SK-N-DZ (cell line): ENCODE results near the gene WIZ.

Source experiments
- DNase-seq: peaks from one replicate; pipeline ENCODE4 v3.0.0-alpha.2; 2015; ENCODE audit warnings: low spot score

The WIZ gene

DNA sequence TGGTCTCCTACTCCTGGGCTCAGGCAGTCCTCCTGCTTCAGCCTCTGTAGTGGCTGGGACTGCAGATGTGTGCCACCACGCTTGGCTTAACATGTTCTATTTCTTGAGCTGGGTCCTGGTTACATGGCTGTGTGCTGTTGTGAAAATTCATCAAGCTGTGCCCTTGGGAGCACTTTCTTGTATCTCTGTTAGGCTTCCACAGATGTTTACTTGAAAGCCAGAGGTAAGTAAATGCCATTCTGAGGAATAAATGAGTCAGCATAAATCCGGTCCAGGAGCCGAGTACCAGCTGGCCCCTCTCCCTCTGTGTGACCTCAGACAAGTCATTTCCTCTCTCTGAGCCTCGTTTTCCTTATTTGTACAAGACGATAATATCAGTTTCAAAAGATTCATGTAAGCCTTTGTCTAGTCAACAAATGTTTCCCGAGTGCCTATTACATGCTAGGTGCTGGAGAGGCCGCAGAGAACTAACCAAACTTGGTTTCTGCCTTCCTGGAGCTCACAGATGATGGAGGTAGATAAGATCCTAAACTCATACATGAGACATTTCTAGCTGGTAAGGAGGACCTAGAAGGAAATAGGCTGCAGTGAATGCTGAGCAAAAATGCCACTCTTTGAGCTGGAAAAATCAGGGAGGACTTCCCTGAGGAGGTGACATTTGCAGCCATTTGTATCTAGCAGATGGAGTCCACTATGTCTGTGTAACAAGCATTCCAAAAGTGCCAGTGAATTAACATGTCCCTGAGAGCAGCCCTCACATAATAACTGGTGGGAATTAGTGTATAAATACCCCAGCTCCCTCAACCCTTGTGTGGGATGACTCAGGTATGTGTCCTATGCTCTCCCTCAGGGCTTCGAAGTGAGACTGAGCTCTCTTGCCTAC, 17.3 kb upstream of the WIZ start:
- no peak for DNase-seq

DNA sequence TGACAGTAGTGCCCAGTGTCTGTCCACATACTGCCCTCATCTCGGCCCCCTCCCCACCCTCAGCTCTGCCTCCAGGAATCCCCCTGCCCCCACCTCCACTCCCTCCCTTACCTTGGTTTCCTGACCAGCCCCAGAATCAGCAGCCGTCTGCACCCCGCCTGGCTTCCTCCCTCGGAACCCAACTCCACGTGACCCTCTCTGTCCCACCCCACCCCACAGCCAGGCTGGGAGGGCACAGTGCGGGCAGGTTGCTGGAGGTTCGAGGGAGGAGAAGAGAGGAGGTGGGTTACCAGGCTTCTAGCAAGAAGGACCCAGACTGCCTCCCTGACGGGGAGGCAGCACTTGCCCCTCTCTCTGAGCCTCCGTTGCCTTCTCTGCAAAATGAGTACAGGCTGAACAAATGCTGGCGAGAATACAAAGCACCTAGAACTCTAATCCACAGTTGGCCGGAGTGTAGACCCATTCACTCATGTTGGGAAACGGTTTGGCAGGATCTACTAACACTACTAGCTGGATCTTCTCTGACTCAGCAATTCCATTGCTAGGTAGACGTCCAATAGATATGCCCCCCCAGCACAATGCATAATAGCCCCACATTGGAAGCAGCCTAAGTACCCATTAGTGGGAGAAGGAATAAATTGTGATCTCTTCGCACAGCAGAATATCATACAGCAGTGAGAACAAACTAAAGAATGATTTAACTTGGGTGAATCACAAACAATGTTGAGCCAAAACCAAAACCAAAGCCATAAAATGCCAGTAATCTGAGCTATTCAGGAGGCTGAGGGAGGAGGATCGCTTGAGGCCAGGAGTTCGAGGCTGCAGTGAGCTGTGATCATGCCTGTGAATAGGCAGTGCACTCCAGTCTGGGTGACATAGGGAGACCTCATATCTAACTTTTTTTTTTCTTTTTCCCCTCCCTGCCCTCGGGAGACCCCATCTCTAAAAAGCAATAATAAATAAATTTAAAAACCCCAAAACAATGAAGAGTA, 14.9 kb upstream of the WIZ start, which contains the start of gene RASAL3:
TSS of gene RASAL3 (minus strand) at position 151 of the 992 bp plus-strand sequence. CDS start 186 bp downstream, outside the sequence.
- DNase-seq, result no peak

DNA sequence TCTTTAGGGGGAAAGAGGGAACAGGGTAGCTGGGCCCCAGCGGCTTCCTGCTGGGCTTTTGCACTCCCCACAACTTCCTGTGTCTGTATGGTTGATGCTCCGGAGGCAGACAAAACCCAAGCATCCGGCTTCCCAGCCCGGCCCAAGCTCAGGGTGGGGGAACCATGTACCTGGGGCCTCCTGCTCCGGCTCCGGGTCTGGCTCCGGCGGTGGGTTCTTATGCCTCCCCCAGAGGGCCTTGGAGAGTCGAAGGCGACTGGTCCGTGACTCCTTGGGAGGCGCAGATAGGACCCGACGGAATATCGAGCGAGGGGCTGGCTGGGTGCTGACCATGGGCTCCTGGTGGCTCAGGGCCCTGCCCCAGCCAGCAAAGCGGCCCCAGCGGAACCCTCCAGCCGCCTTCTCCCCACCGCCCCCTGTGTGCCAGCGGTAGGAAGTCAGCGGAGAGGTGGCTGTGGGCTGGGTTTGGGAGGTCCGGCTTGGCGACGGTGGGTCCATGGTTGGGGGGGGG, 14.2 kb upstream of the WIZ start:
- no peak for DNase-seq

- DNase-seq, result no peak
Measured at GRCh38 chr19:15461694-15462093, 11.9 kb upstream of the WIZ start.

DNA sequence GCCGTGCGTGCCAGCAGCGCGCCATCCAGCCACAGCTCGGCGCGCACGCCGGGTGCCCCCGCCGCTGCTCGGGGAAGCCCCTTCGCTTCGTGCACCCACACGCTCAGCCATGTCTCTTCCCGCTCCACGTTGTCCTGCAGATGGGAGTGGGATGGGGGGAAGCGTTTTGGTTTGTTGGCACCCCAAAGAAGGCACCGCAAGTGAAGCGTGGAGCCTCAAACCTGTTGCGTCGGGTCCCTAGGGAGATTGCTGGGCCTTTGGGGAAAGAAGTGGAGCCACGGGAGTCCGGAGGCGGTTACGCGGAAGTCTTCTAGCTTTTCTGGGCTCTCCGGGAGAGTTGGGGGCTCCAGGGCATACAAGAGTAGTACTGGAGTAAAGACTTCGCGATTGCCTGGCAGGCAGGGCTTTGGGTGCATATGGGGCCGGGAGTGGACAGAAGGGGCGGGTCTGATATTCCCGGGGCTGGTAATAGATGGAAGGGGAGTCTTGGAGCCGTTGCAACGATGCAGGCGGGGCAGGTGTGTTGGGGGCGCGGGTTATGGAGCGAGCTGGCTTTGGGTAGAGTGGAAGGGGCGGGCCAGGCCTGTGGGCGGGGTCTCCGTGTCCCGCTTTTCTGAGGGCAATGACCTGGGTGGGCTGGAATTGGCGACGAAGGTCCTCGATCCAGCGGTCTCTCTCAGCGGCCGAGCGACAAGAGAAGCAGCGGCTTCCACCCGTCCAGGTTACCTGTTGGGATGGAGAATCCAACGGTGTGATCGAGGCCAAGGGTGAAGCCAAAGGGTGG, 8.1 kb upstream of the WIZ start:
- no peak for DNase-seq

DNA sequence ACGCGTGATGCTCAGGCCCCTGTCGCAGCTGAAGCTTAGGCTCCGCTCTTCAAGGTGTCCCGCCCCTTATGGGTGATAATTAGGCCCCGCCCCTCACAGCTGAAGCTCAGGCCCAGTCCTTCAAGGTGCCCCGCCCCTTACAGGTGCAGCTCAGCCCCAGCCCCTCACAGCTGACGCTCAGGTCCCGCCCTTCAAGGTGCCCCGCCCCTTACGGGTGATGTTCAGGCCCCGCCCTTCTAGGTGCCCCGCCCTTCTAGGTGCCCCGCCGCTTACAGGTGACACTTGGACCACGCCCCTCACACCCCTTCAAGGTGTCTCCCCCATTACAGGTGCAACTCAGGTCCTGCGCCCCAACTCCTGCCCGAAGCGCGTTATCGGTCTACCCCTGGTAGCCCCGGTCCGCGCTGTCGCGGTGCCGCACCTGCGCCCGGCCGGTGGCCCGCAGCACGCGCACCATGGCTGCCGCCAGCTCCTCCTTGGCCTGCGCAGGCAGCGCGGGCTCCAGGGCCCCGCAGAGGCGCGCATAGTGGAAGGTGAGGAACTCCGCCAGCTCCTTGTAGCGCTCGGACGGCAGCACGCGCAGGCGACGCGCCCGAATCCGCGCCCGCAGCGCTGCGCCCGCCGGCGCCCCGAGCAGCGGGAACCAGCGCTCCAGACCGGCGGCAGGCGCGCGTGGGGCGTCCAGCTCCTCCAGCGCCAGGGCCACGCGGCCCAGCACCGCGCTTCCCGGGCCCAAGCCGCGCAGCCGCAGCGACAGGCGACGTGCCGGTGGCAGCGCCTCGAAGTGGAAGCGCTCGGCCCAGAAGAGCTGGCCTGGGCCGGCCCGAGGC, 7.3 kb upstream of the WIZ start:
- DNase-seq, result no peak

- DNase-seq, result no peak
Measured at GRCh38 chr19:15456441-15456840, 6.7 kb upstream of the WIZ start.

- no peak for DNase-seq
Measured at GRCh38 chr19:15455996-15456395, 6.2 kb upstream of the WIZ start.

GRCh38 chr19:15453906-15454860, 4.4 kb upstream of the WIZ start:
- no peak for DNase-seq

DNA sequence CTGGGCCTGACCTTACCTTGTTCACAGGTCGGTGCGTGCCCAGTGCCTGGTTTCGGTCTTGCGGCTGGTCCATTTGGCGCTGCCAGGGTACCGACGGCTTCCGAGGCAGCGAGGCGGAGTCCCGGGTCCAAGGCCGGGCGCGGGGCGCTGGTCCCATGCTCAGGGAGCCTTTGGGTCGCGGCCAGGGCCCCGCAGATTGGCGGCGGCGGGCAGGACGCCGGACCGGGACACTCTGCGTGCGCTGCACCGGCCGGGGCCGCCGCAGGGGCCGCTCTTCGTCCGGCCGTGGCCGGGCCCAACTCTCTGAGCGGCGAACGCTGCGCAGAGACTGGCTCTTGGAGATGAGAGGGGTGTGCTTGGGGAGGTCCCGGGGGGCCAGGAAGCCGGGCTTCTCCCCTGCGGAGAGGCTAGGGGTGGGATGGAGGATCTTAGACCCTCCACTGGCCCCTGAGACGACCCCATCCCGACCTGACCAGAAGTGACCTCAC, 3.4 kb upstream of the WIZ start:
- DNase-seq, result no peak

GRCh38 chr19:15452111-15453047, 2.6 kb upstream of the WIZ start:
- peak; percentile 81 for DNase-seq

- no peak for DNase-seq
Measured at GRCh38 chr19:15450528-15450890, 753 bp upstream of the WIZ start.

GRCh38 chr19:15448778-15449619, 757 bp downstream of the WIZ start:
- peak; percentile 19 for DNase-seq

DNA sequence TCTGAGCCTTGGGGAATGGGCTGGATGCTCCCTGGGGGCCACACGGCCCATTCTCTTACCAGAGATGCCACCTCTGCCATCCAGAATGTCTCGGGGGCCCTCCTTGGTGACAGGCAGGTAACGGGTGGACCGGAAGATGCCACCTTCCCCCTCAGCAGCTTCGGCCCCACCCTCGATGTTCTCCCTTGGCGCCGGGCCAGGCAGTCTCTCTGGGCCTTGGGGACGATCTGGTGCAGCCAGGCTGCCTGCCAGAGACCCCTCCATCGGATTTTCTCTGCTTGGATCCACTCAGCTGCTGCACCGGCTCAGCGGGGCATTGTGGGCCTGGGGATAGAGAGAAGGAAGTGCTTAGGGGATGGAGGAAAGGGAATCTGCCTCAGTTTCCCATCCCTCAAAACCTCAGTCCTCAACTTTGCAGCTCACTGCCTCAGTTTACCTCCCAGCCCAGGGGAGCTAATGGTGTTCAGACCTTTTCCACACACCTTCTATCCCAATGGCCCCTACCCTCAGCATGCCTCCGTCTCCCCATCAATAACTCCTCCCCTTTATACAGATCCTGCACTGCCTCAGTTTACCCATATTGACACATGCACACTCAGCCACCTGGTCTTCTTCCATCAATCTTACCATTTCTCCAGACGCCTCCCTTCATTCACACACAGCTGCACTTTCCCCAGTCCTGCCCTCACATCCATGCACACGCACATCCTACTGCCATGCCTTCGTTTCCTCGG, 1.5 kb downstream of the WIZ start:
- no peak for DNase-seq

GRCh38 chr19:15447057-15447456, 2.7 kb downstream of the WIZ start:
- DNase-seq, result no peak

GRCh38 chr19:15445807-15446376, 3.9 kb downstream of the WIZ start:
- no peak for DNase-seq
